H1 (cell line): ENCODE results near the gene SLC19A1. TPM values are rescaled to one million over a fixed set of nuclear protein-coding genes. Genes with fewer than 3 reads are reported as not detected.

ENCODE experiments used
- CTCF ChIA-PET: fragments of 300-600 bp; sonication (Branson Sonifier 250); formaldehyde crosslinking; loops from one replicate; lab custom pipeline; 2021; ENCODE audit not compliant: partially characterized antibody; lab: Charles Lee
- POLR2A ChIA-PET: fragments of 300-600 bp; sonication (Branson Sonifier 250); formaldehyde crosslinking; loops from one replicate; lab custom pipeline; 2021; ENCODE audit warnings: inconsistent platforms; ENCODE audit not compliant: partially characterized antibody; lab: Charles Lee
- DNase-seq, 2 experiments: peaks; one replicate each; pipeline versions ENCODE4 v3.0.0 to v3.0.0-alpha.2; 2010 to 2022; ENCODE audit warnings: low spot score in 2 of 2, low read depth in 1 of 2, mixed read lengths in 1 of 2
- FAIRE-seq: peaks from 2 replicates; lab custom pipeline; 2011; peaks lifted over from hg19 to GRCh38; lab: Jason Lieb, UNC
- H2AFZ ChIP-seq: 2 replicates; pipeline ENCODE4 v1.8.1; 2012; ENCODE audit warnings: low read length, inconsistent platforms
- H2AK5ac ChIP-seq: 2 replicates; pipeline ENCODE4 v1.6.1; 2013; ENCODE audit warnings: low read depth, low read length
- H2BK120ac ChIP-seq: replicated peaks from 2 replicates; pipeline ENCODE3; 2013; ENCODE audit warnings: low read depth, low read length, inconsistent platforms
- H2BK12ac ChIP-seq: 2 replicates; pipeline ENCODE4 v1.6.1; 2013; ENCODE audit warnings: low read depth, low read length
- H2BK15ac ChIP-seq: 2 replicates; pipeline ENCODE4 v1.6.1; 2013; ENCODE audit warnings: low read length
- H2BK20ac ChIP-seq: 2 replicates; pipeline ENCODE4 v1.6.1; 2013; ENCODE audit warnings: low read length
- H2BK5ac ChIP-seq: 2 replicates; pipeline ENCODE4 v1.6.1; 2013; ENCODE audit warnings: low read depth, low read length
- H3K14ac ChIP-seq: 2 replicates; pipeline ENCODE4 v1.6.1; 2013; ENCODE audit warnings: inconsistent platforms; ENCODE audit not compliant: insufficient read length
- H3K18ac ChIP-seq: 2 replicates; pipeline ENCODE4 v1.6.1; 2013; ENCODE audit warnings: low read length; ENCODE audit errors: extremely low read depth
- H3K23ac ChIP-seq: 2 replicates; pipeline ENCODE4 v1.6.1; 2013; ENCODE audit warnings: inconsistent platforms; ENCODE audit not compliant: insufficient read length
- H3K23me2 ChIP-seq: 2 replicates; pipeline ENCODE4 v1.6.1; 2013; ENCODE audit warnings: low read depth, low read length
- H3K27ac ChIP-seq: 2 replicates; pipeline ENCODE4 v1.6.1; 2011; ENCODE audit warnings: low read depth, low read length, inconsistent platforms
- H3K27me3 ChIP-seq, 4 experiments: replicated peaks in 1 of 4; 1 replicate in 1 of 4; 2 replicates in 3 of 4; pipeline versions ENCODE4 v1.6.1 to v1.8.1; 2011 to 2013; ENCODE audit warnings: low read length in 3 of 4, mild to moderate bottlenecking in 3 of 4, inconsistent platforms in 2 of 4, mixed read lengths in 2 of 4, moderate library complexity in 1 of 4; ENCODE audit not compliant: control insufficient read depth in 3 of 4, insufficient read depth in 3 of 4; ENCODE audit errors: extremely low read depth in 1 of 4
- H3K36me3 ChIP-seq, 4 experiments: 2 replicates each; pipeline versions ENCODE4 v1.6.1 to v1.8.1; 2011 to 2013; ENCODE audit warnings: mild to moderate bottlenecking in 4 of 4, low read length in 3 of 4, moderate library complexity in 2 of 4, control low read depth in 1 of 4, inconsistent platforms in 1 of 4; ENCODE audit not compliant: insufficient read depth in 4 of 4, control insufficient read depth in 2 of 4
- H3K4ac ChIP-seq: replicated peaks from 2 replicates; pipeline ENCODE3; 2013; ENCODE audit warnings: low read length, low read depth, mixed read lengths, inconsistent platforms; ENCODE audit not compliant: insufficient read length
- H3K4me1 ChIP-seq, 4 experiments: replicated peaks in 1 of 4; 1 replicate in 1 of 4; 2 replicates in 3 of 4; pipeline versions ENCODE4 v1.6.1 to v1.8.1; 2011 to 2013; ENCODE audit warnings: low read length in 3 of 4, inconsistent platforms in 2 of 4, mixed read lengths in 1 of 4; ENCODE audit not compliant: insufficient read depth in 4 of 4, control insufficient read depth in 3 of 4
- H3K4me2 ChIP-seq, 2 experiments: 2 replicates each; pipeline versions ENCODE4 v1.6.1 to v1.8.1; 2011 to 2013; ENCODE audit warnings: low read depth in 2 of 2, low read length in 2 of 2, control low read depth in 1 of 2, inconsistent platforms in 1 of 2, mild to moderate bottlenecking in 1 of 2; ENCODE audit not compliant: insufficient read depth in 1 of 2
- H3K4me3 ChIP-seq, 4 experiments: fragments of 200-600, 300-600 bp in 1 of 4; sonication (generic), shearing (Covaris generic), sonication (Bioruptor Twin) in 1 of 4; 2 replicates each; pipeline versions ENCODE4 v1.5.1 to v1.8.1; 2011 to 2016; ENCODE audit warnings: low read length in 4 of 4, low read depth in 3 of 4, control low read depth in 2 of 4, inconsistent platforms in 2 of 4, mild to moderate bottlenecking in 2 of 4, mixed read lengths in 1 of 4, moderate library complexity in 1 of 4; ENCODE audit not compliant: insufficient read depth in 2 of 4; ENCODE audit errors: extremely low read depth in 1 of 4
- H3K56ac ChIP-seq: replicated peaks from 2 replicates; pipeline ENCODE3; 2013; ENCODE audit warnings: low read depth, mild to moderate bottlenecking, mixed read lengths, low read length, inconsistent platforms; ENCODE audit not compliant: insufficient read length
- H3K79me1 ChIP-seq: 2 replicates; pipeline ENCODE4 v1.6.1; 2013; ENCODE audit warnings: low read depth, low read length, control low read depth
- H3K79me2 ChIP-seq, 2 experiments: 2 replicates each; pipeline versions ENCODE4 v1.6.1 to v1.8.1; 2012 to 2013; ENCODE audit warnings: low read length in 2 of 2, mild to moderate bottlenecking in 2 of 2, inconsistent platforms in 1 of 2; ENCODE audit not compliant: insufficient read depth in 2 of 2, control insufficient read depth in 1 of 2
- H3K9ac ChIP-seq, 4 experiments: replicated peaks in 1 of 4; 1 replicate in 1 of 4; 2 replicates in 3 of 4; pipeline versions ENCODE4 v1.6.1 to v1.8.1; 2011 to 2013; ENCODE audit warnings: low read depth in 3 of 4, low read length in 3 of 4, control low read depth in 2 of 4, mild to moderate bottlenecking in 2 of 4, moderate library complexity in 2 of 4, inconsistent platforms in 1 of 4; ENCODE audit errors: extremely low read depth in 1 of 4
- H3K9me3 ChIP-seq, 2 experiments: 2 replicates each; pipeline versions ENCODE4 v1.6.1 to v1.8.1; 2012 to 2013; ENCODE audit warnings: mild to moderate bottlenecking in 2 of 2, moderate library complexity in 2 of 2, control low read depth in 1 of 2, inconsistent platforms in 1 of 2, low read depth in 1 of 2, low read length in 1 of 2, mixed read lengths in 1 of 2; ENCODE audit not compliant: insufficient read depth in 2 of 2
- H4K20me1 ChIP-seq, 2 experiments: replicated peaks in 1 of 2; 2 replicates each; pipeline versions ENCODE3 to v1.8.1; 2011 to 2013; ENCODE audit warnings: inconsistent platforms in 2 of 2, low read length in 2 of 2, mild to moderate bottlenecking in 1 of 2; ENCODE audit not compliant: insufficient read depth in 2 of 2, control insufficient read depth in 1 of 2
- H4K5ac ChIP-seq: 2 replicates; pipeline ENCODE4 v1.6.1; 2013; ENCODE audit warnings: low read length, low read depth, mixed read lengths, inconsistent platforms; ENCODE audit not compliant: insufficient read length
- H4K8ac ChIP-seq: 2 replicates; pipeline ENCODE4 v1.8.0; 2013; ENCODE audit warnings: mild to moderate bottlenecking, moderate library complexity, low read length, inconsistent platforms; ENCODE audit not compliant: insufficient read depth; ENCODE audit errors: extremely low read depth
- H4K91ac ChIP-seq: replicated peaks from 2 replicates; pipeline ENCODE3; 2013; ENCODE audit warnings: low read length, mixed read lengths, inconsistent platforms; ENCODE audit not compliant: insufficient read length
- POLR2AphosphoS5 ChIP-seq: IDR thresholded peaks from 2 replicates; pipeline ENCODE4 v1.6.1; 2011; ENCODE audit warnings: low read depth, low read length
- RFX5 ChIP-seq: IDR thresholded peaks from 2 replicates; pipeline ENCODE4 v1.6.1; 2011; ENCODE audit warnings: low read depth, low read length, improper control_type of control experiment, borderline replicate concordance
- WGBS, 2 experiments: shearing (Covaris generic) in 1 of 2; methylation state at CpG; one replicate each; pipeline versions ENCODE4 v1.1.6 to v1.1.7; 2013 to 2015; ENCODE audit warnings: low lambda C conversion rate in 2 of 2, mixed read lengths in 2 of 2, inconsistent platforms in 1 of 2, low coverage in 1 of 2, missing lambda C conversion rate in 1 of 2; ENCODE audit not compliant: insufficient replicate concordance in 2 of 2, insufficient coverage in 1 of 2, insufficient read length in 1 of 2; ENCODE audit errors: extremely low coverage in 1 of 2, missing lambda C conversion rate in 1 of 2; 5-methylcytosine and 5-hydroxymethylcytosine counted together
- polyA plus RNA-seq, 7 experiments: library from polyadenylated mRNA; depleted of rRNA in 3 of 7; stranded (reverse) in 5 of 7; unstranded in 2 of 7; fragments of >200 nt in 5 of 7; fragments of 200-250 nt in 2 of 7; gene quantifications; 1 replicate in 5 of 7; 2 replicates in 1 of 7; 4 replicates in 1 of 7; pipeline versions ENCODE4 v1.2.1 to v1.2.3, GENCODE V29; 2011 to 2013; ENCODE audit warnings: missing spikeins in 2 of 7, mixed read lengths in 2 of 7
- total RNA-seq: library from RNA; stranded (reverse); fragmentation: NEBNext Ultra II Directional; extraction: Animal tissue kit (Norgen Biotek cat#: 25700); gene quantifications from 2 replicates; pipeline ENCODE4 v1.2.1, GENCODE V29; 2021

The SLC19A1 gene
- total and polyA plus RNA-seq, 2 of the 8 experiments (the other 6 are each of a cell fraction or from before 2014, with no cell fraction given) = 31.6 to 43.8 TPM

GRCh38 chr21:45506241-45506817 is 35.9 kb downstream of the SLC19A1 start:
- ChIA-PET CTCF (no interaction called here), POLR2A (interaction anchor here (1.0 to 1.8 kb wide), 5 partner anchors 9 to 47 kb away, joined by 3 to 10 read pairs (median 4); no protein-coding TSS in a partner anchor)
- no peak overlapping the region for H3K9ac ChIP-seq
- H3K4ac ChIP-seq = no peak overlapping the region
- 88% methylated on average over 22 of the region's 22 CpGs; no CpG with 5 or more reads in 1 of the 2 experiments for WGBS, 2 experiments
- no peaks in the 10 kb centered on the region for H3K79me2 ChIP-seq
- H2AK5ac ChIP-seq = no peak overlapping the region
- H3K56ac ChIP-seq = no peak overlapping the region
- no peak overlapping the region for H3K14ac ChIP-seq
- no peak overlapping the region for H3K27ac ChIP-seq
- no peak overlapping the region for H4K91ac ChIP-seq
- no peaks in the 10 kb centered on the region for H3K27me3 ChIP-seq
- no peak overlapping the region for H2BK20ac ChIP-seq
- no peak overlapping the region for H2AFZ ChIP-seq
- H3K4me1 ChIP-seq = no peaks in the 10 kb centered on the region; a peak in 1 of 7 replicates
- peak overlapping the region; percentile 89 for H4K8ac ChIP-seq
- H3K18ac ChIP-seq = no peak overlapping the region
- no peak overlapping the region for H2BK15ac ChIP-seq
- no peak overlapping the region for H2BK120ac ChIP-seq
- H3K36me3 ChIP-seq = peaks cover 0 to 36% (median 2%) of the 10 kb centered on the region in 4 experiments; a peak in 5 of 8 replicates
- peaks cover 6% of the 10 kb centered on the region; the same call in 1 of the 2 replicates for H3K23me2 ChIP-seq
- no peak overlapping the region for H2BK5ac ChIP-seq
- H3K79me1 ChIP-seq = no peaks in the 10 kb centered on the region
- H3K9me3 ChIP-seq = no peaks in the 10 kb centered on the region
- no peak overlapping the region for H3K23ac ChIP-seq
- no peak overlapping the region for H3K4me2 ChIP-seq
- no peak for TF ChIP-seq RFX5
- peak; percentile 53; the same call in 1 of the 2 replicates for TF ChIP-seq POLR2AphosphoS5
- H4K5ac ChIP-seq = no peak overlapping the region
- no peak overlapping the region for H3K4me3 ChIP-seq
- no peak for FAIRE-seq
- DNase-seq = no peak
- H4K20me1 ChIP-seq = peaks cover 2 to 15% of the 10 kb centered on the region in 2 experiments
- H2BK12ac ChIP-seq = no peak overlapping the region
